ENCODE results near the gene OR2D2.
"Not testable (repeated sequence)": the region's sequence is repeated elsewhere in the genome, so short reads cannot be mapped to it uniquely, and the experiment has no call there.

Gene OR2D2

DNA sequence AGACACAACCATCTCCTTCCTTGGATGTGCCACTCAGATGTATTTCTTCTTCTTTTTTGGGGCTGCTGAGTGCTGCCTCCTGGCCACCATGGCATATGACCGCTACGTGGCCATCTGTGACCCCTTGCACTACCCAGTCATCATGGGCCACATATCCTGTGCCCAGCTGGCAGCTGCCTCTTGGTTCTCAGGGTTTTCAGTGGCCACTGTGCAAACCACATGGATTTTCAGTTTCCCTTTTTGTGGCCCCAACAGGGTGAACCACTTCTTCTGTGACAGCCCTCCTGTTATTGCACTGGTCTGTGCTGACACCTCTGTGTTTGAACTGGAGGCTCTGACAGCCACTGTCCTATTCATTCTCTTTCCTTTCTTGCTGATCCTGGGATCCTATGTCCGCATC is 15.4 kb downstream of the OR2D2 start:
- no peak for DNase-seq

DNA sequence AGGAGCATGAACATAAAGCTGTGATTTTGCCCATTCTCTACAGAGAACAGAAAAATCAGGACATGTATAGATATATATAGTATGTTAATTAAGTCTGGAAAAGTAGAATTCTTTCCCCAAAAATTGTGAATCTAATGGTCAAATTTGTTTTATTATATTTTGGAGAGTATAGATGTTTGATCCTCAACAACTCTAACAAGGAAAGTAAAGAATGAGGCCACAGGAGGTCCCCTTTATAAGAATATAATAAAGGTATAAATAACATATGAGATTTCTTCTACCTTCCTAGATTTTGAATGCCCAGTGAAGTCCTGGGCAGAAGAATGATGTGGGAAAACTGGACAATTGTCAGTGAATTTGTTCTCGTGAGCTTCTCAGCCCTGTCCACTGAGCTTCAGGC is 16.0 kb downstream of the OR2D2 start, which contains the start of gene OR10A4:
TSS of gene OR10A4 (plus strand) at position 301 of the 400 bp plus-strand sequence. CDS start at position 324, 23 bp downstream.
- no peak for DNase-seq

DNA sequence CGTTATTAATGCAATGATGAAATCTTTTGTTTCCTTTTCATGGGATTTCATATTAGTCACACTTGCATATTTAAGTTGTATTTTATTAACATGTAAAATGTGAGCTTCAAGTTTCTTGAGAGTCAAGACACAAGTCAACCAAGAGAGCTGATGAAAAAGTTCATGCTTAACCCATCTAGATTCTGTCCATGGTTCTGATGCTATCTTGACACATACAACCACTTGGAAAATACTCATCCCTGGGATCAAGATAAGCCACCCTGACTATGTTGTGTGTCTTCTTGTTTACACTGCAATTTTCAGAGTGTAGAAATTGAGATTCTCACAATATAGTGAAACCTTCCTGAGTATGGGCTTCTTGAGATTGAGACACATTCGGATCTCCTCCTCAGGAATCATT is 16.5 kb downstream of the OR2D2 start:
- DNase-seq: no peak

DNA sequence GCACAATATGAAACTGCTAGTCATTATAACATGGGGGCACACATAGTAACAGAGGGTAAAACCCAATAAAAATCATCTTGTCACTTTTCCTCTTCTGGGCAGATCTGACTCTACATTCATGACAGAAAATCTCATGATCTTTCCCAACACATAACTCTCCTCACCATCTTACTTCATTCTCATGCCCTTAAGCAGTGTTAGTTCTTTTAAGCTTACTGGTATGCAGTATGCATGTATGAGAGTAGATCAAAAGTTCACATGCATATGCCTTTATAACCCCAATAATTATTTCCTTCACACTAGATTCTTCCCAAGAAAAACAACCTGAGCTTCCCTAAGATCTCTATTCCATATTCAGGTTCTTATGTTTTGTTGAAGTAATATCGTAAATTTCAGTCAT is 21.0 kb downstream of the OR2D2 start:
- no peak for DNase-seq

DNA sequence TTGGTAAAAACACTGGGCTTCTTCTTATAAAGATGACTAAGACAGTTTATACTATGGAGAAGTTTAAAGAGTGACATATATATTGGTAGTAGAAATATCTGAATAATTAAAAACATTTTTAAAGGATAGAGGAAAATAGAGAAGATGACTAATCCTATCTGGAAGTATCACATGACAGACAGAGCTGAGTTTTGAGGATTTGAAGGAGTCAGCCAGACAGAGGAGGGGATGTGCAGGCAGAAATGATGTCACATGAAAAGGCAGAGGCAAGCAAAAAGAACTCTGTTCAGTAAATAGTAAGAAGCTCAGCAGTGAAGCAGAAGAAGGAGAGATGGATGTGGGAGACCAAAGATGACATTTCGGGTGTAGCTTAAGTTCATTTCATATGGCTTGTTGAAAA is 27.9 kb downstream of the OR2D2 start:
- DNase-seq: no peak

DNA sequence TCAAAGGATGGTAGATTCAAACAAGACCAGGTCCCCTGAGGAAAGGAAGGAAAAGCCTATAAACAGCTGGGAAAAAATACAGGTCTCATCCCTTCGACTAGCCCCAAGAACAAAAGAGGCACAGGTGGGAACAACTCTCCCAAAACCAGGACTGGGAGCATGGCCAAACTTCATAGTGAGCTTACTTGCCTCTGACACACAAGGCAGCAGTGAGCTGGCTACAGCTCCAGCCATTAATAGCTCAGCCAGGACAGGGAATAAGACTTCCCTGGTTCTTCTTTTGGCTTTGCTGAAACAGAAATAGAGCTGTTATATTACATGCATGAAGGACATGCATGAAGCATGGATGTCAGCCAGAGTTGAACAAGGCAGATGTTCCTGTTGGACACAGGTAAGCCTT is 29.3 kb downstream of the OR2D2 start, which contains the start of gene OR10A2:
TSS of gene OR10A2 (plus strand) at position 97 of the 400 bp plus-strand sequence. CDS start 6,698 bp downstream, outside the sequence.
- DNase-seq: no peak

DNA sequence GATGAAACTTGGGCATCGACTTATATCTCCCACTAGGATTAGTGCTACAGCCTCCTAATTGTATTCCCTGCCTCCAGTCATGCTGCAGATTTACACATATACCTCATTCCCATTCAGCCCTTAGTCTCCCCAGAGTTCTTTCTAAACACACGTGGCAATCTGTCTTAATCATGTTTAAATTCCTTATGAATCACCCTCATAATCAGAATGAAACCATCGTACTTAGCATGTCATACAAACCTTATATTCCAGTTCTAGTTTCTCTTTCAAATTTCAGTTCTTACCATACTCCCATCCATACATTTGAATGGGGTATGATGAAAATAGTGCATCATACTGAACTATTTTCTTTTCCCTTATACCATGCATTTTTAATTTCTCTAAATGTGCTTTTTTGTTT is 35.4 kb downstream of the OR2D2 start:
- DNase-seq: no peak

DNA sequence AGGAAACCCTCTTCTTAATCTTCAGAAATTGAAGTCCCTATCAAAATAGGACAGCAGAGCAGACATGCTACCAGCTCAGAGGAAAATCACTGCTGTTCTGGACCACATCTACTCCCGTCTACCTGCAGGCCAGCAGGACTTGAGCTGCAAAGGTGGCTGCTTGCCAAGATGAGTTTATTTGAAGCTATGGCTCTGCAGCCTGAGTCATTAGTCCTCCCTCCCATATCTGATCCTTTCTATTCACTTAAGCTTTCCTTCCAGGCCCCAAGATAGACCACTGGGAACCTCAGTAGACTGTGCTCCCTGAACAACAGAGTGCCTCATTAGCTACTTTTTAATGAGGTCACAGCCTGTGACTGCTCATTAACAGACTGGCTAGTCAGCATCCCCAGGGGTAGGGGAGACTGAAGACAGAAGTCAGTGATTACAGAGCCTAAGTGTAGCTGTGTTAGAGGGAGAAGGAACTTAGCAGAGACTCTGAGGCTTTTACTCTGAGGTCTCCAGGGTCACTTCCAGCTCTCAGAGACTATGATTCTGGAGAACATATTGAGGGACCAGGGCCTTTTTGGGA is 36.2 kb downstream of the OR2D2 start:
- DNase-seq: no peak

DNA sequence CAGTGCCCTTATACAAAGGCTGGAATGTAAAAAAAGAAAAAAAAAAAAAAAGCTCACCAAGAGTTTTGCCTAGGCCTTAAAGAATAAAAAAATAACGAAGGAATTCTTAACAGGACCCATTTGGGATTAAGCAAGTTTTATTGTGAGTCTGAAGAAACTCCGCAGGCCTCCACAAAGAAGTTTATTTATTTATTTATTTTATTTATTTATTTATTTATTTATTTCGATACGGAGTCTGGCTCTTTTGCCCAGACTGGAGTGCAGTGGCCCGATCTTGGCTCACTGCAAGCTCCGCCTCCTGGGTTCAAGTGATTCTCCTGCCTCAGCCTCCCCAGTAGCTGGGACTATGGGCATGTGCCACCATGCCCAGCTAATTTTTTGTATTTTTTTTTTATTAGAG is 37.5 kb downstream of the OR2D2 start:
- DNase-seq: not testable (repeated sequence)

DNA sequence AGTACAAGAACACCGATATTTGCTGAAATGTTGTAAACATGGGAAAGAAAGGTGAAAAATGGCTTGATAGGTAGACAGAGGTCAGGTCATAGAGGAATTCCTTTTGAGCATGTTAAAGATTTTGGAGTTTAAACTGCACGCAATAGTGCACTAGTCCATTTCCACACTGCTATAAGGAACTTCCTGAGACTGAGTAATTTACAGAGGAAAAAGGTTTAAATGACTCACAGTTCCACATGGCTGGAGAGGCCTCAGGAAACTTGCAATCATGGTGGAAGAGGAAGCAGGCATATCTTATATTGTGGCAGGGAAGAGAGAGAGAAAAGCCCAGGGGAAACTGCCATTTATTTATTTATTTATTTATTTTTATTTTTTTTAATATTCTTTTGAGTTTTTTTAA is 41.8 kb downstream of the OR2D2 start:
- DNase-seq: no peak

DNA sequence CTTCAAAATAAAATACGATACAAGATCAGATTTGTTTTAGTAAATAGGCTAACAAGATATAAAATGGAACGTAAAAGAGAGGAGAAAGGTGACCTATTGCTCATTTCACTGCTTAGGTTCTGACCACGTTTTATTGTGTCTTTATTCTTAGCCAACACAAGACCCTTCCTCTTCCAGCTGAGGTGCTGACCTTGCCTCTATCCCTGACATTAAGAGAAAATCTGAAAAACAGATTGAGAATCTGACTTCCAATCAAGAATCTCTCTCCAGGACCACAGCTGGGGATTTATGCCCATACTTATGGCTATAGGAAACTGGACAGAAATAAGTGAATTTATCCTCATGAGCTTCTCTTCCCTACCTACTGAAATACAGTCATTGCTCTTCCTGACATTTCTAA is 46.9 kb downstream of the OR2D2 start, which contains the start of gene OR10A5:
TSS of gene OR10A5 (plus strand) at position 301 of the 400 bp plus-strand sequence. CDS start at position 301, 0 bp downstream.
- DNase-seq: no peak

DNA sequence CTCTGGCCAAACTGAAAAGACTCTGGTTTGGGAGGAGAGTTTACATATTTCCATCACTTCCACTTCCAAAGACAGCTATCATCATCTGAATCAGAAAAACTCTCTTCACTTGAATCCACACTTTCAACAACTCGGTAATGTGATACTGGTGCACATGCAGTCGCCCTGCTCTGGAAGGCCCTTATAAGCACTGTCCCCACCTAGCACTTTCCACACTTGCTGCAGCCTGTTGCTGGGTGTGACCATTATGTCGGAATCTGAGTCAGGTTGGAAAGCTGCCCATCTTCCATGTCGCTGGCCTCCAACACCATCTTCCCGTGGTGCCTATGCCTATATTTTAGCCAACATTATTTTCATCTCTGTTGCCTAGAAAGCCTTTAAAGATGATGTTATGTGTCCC is 47.9 kb downstream of the OR2D2 start:
- DNase-seq: no peak

DNA sequence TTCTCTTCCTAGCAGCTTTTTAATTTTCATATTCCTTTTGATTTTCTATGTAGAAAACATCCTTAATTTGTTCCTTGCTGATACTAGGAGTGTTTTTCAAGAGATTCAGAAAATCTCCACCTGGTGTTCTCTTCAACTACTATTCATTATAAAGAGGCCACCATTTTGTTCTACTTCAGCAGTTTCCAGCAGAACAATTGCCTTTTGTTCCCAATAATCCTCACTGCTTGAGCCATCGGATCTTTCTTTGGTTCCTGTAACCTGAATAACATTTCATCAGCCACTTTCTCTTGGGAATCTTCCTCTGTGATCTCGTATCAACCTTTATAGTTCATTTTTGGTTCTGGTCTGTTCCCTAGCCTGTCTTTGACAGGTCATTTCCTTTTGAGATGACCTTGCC is 48.6 kb downstream of the OR2D2 start:
- no peak for DNase-seq

DNA sequence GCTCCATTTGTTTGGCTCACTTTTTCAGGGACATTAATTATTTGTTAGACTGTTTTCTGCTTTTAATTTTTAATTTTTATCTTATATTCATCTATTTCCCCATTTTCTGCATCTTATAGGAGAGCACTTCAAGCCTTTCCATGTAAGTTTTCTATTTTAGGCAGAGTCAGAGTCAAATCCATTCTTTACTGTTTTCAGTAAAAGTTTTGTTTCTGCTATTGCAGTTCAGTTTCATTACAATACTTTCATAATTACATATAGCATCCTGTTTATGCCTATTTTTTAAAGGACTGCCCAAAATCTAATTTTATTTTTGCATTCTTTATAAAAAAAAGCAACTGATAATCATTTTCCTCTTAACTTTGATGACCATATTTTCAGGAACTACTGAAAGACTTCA is 50.6 kb downstream of the OR2D2 start:
- DNase-seq: no peak
